ENCODE measurements around the gene BCL11A.

Gene BCL11A

GRCh38 chr2:60553495-60554073 lies at the start of gene BCL11A:
Gene BCL11A, minus strand, starts transcription at chr2:60553654. Its CDS starts 384 bp downstream, at chr2:60553270.
- no peak for DNase-seq

- DNase-seq: no peak
Observed at GRCh38 chr2:60602828-60603532, 49.5 kb upstream of the BCL11A start.

GRCh38 chr2:60602388-60602787 lies 48.9 kb upstream of the BCL11A start:
- DNase-seq: no peak

- DNase-seq: no peak
Observed at GRCh38 chr2:60598271-60598670, 44.8 kb upstream of the BCL11A start.

- DNase-seq: no peak
Observed at GRCh38 chr2:60597346-60597745, 43.9 kb upstream of the BCL11A start.

GRCh38 chr2:60596411-60596810 lies 43.0 kb upstream of the BCL11A start:
- DNase-seq: no peak

- no peak for DNase-seq
Observed at GRCh38 chr2:60595953-60596352, 42.5 kb upstream of the BCL11A start.

- no peak for DNase-seq
Observed at GRCh38 chr2:60589104-60589503, 35.6 kb upstream of the BCL11A start.

- no peak for DNase-seq
Observed at GRCh38 chr2:60586081-60586480, 32.6 kb upstream of the BCL11A start.

GRCh38 chr2:60585276-60585675 lies 31.8 kb upstream of the BCL11A start:
- DNase-seq: no peak

GRCh38 chr2:60583604-60584003 lies 30.1 kb upstream of the BCL11A start:
- DNase-seq: no peak

GRCh38 chr2:60581433-60582282 lies 28.2 kb upstream of the BCL11A start:
- DNase-seq: no peak

- DNase-seq: no peak
Observed at GRCh38 chr2:60577682-60578283, 24.3 kb upstream of the BCL11A start.

GRCh38 chr2:60573251-60573650 lies 19.8 kb upstream of the BCL11A start:
- no peak for DNase-seq

GRCh38 chr2:60570251-60570650 lies 16.8 kb upstream of the BCL11A start:
- no peak for DNase-seq

- DNase-seq: no peak
Observed at GRCh38 chr2:60569680-60570111, 16.2 kb upstream of the BCL11A start.

GRCh38 chr2:60567919-60568768 lies 14.7 kb upstream of the BCL11A start:
- no peak for DNase-seq

- DNase-seq: no peak
Observed at GRCh38 chr2:60567096-60567495, 13.6 kb upstream of the BCL11A start.

- DNase-seq: no peak
Observed at GRCh38 chr2:60565472-60565871, 12.0 kb upstream of the BCL11A start.

- DNase-seq: no peak
Observed at GRCh38 chr2:60560734-60561644, 7.5 kb upstream of the BCL11A start.

- DNase-seq: no peak
Observed at GRCh38 chr2:60559880-60560279, 6.4 kb upstream of the BCL11A start.

Measured in cerebellar nuclear complex (tissue), 1 donor.